Mesenchymal stem cell (in vitro differentiated cells and primary cell): Measurements from ENCODE around the gene PAK5.

Source experiments
- DNase-seq: peaks from one replicate; pipeline ENCODE4 v3.0.0-alpha.2; 2013
- H2AFZ ChIP-seq: one replicate; pipeline ENCODE4 v1.6.1; 2013; ENCODE audit warnings: low read depth, mild to moderate bottlenecking, control low read depth, inconsistent platforms, low read length, moderate library complexity
- H2AK5ac ChIP-seq: 2 replicates; pipeline ENCODE4 v1.6.1; 2013; ENCODE audit warnings: low read length, moderate library complexity, mild to moderate bottlenecking, inconsistent platforms; ENCODE audit not compliant: severe bottlenecking
- H2BK120ac ChIP-seq: one replicate; pipeline ENCODE4 v1.6.1; 2013; ENCODE audit warnings: low read depth, mild to moderate bottlenecking, inconsistent platforms, low read length, moderate library complexity
- H2BK12ac ChIP-seq, 2 experiments: one replicate each; pipeline ENCODE4 v1.6.1; 2013; ENCODE audit warnings: inconsistent platforms in 2 of 2, low read length in 2 of 2, mild to moderate bottlenecking in 2 of 2, moderate library complexity in 2 of 2, control low read depth in 1 of 2
- H2BK15ac ChIP-seq: one replicate; pipeline ENCODE4 v1.6.1; 2013; ENCODE audit warnings: mild to moderate bottlenecking, low read depth, inconsistent platforms; ENCODE audit not compliant: poor library complexity, severe bottlenecking
- H2BK5ac ChIP-seq: 2 replicates; pipeline ENCODE4 v1.6.1; 2013; ENCODE audit warnings: low read depth, mild to moderate bottlenecking, low read length, control low read depth, inconsistent platforms; ENCODE audit not compliant: poor library complexity, severe bottlenecking
- H3K14ac ChIP-seq, 2 experiments: one replicate each; pipeline ENCODE4 v1.6.1; 2013; ENCODE audit warnings: inconsistent platforms in 2 of 2, low read length in 2 of 2, control low read depth in 1 of 2, mild to moderate bottlenecking in 1 of 2, moderate library complexity in 1 of 2
- H3K18ac ChIP-seq, 2 experiments: one replicate each; pipeline ENCODE4 v1.6.1; 2013; ENCODE audit warnings: inconsistent platforms in 2 of 2, low read length in 2 of 2, control low read depth in 1 of 2, low read depth in 1 of 2, mild to moderate bottlenecking in 1 of 2
- H3K23ac ChIP-seq, 2 experiments: one replicate each; pipeline ENCODE4 v1.6.1; 2013; ENCODE audit warnings: inconsistent platforms in 2 of 2, low read length in 2 of 2, mild to moderate bottlenecking in 2 of 2, moderate library complexity in 2 of 2, control low read depth in 1 of 2
- H3K27ac ChIP-seq: 2 replicates; pipeline ENCODE4 v1.5.1; 2013; ENCODE audit warnings: mild to moderate bottlenecking, moderate library complexity, low read length, control low read depth, inconsistent platforms; ENCODE audit not compliant: poor library complexity, severe bottlenecking
- H3K27me3 ChIP-seq, 2 experiments: 2 replicates each; pipeline versions ENCODE4 v1.6.1 to v1.7.0; 2013; ENCODE audit warnings: low read length in 2 of 2, mild to moderate bottlenecking in 2 of 2, moderate library complexity in 2 of 2, control low read depth in 1 of 2, inconsistent platforms in 1 of 2; ENCODE audit not compliant: control insufficient read depth in 1 of 2, insufficient read depth in 1 of 2
- H3K36me3 ChIP-seq, 2 experiments: 2 replicates each; pipeline versions ENCODE4 v1.6.1 to v1.7.0; 2013; ENCODE audit warnings: low read length in 2 of 2, control low read depth in 1 of 2, inconsistent platforms in 1 of 2, low read depth in 1 of 2, mild to moderate bottlenecking in 1 of 2; ENCODE audit not compliant: insufficient read depth in 2 of 2, control insufficient read depth in 1 of 2
- H3K4ac ChIP-seq, 2 experiments: one replicate each; pipeline ENCODE4 v1.6.1; 2013; ENCODE audit warnings: inconsistent platforms in 2 of 2, low read length in 2 of 2, mild to moderate bottlenecking in 2 of 2, moderate library complexity in 2 of 2, control low read depth in 1 of 2, low read depth in 1 of 2
- H3K4me1 ChIP-seq: 2 replicates; pipeline ENCODE4 v1.6.1; 2013; ENCODE audit warnings: low read depth, low read length, control low read depth; ENCODE audit not compliant: control insufficient read depth, insufficient read depth
- H3K4me2 ChIP-seq: 2 replicates; pipeline ENCODE4 v1.6.1; 2013; ENCODE audit warnings: low read length, mild to moderate bottlenecking, inconsistent platforms; ENCODE audit not compliant: poor library complexity, severe bottlenecking
- H3K4me3 ChIP-seq, 2 experiments: 2 replicates each; pipeline versions ENCODE4 v1.5.1 to v1.7.0; 2013; ENCODE audit warnings: low read length in 2 of 2, mild to moderate bottlenecking in 2 of 2, control low read depth in 1 of 2, low read depth in 1 of 2; ENCODE audit not compliant: insufficient read depth in 1 of 2
- H3K79me1 ChIP-seq: replicated peaks from 2 replicates; pipeline ENCODE4 v1.6.1; 2013; ENCODE audit warnings: mild to moderate bottlenecking, control low read depth, low read length, inconsistent platforms; ENCODE audit not compliant: poor library complexity, severe bottlenecking
- H3K9ac ChIP-seq: 2 replicates; pipeline ENCODE4 v1.7.0; 2013; ENCODE audit warnings: mild to moderate bottlenecking, low read length, moderate library complexity
- H3K9me3 ChIP-seq: 2 replicates; pipeline ENCODE4 v1.7.0; 2013; ENCODE audit warnings: mild to moderate bottlenecking, low read length; ENCODE audit not compliant: control insufficient read depth
- H4K8ac ChIP-seq: one replicate; pipeline ENCODE4 v1.6.1; 2013; ENCODE audit warnings: inconsistent platforms, mild to moderate bottlenecking, low read length, moderate library complexity
- H4K91ac ChIP-seq: one replicate; pipeline ENCODE4 v1.6.1; 2013; ENCODE audit warnings: mild to moderate bottlenecking, low read length, inconsistent platforms
- WGBS: methylation state at CpG from one replicate; pipeline ENCODE4 v1.1.7; 2013; ENCODE audit warnings: mixed read lengths; 5-methylcytosine and 5-hydroxymethylcytosine counted together

The PAK5 gene

DNA sequence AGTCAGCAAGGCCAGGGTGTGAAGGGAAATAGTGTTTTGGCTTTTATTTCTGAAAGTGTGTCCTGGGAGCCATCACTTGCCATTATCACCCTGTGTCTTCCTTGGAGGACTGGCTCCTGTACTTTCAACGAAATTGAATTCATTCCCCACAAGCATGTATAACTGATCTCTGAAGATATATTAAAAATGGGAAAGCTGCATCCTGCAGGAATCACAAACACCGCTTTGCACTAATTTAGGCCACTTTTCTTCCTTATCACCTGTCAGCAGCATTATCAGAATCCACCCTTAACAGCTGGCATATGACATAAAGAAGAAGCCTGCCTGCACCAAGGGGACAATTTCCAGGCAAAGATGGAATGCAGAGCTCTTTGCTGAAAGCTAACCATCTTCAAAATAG is 268.3 kb downstream of the PAK5 start:
- Histone ChIP-seq H4K91ac (no peak overlapping the region), H3K36me3 (no peaks in the 10 kb centered on the region), H4K8ac (no peak overlapping the region), H3K14ac (no peak overlapping the region), H3K4ac (no peak overlapping the region), H3K9me3 (no peaks in the 10 kb centered on the region), H3K4me1 (peaks cover 1% of the 10 kb centered on the region), H3K18ac (no peak overlapping the region), H3K79me1 (no peaks in the 10 kb centered on the region), H2BK15ac (no peak overlapping the region), H2BK5ac (no peak overlapping the region), H3K27ac (no peak overlapping the region), H3K23ac (no peak overlapping the region), H2AK5ac (no peak overlapping the region), H2BK12ac (no peak overlapping the region), H3K27me3 (peaks cover 36 to 41% of the 10 kb centered on the region in 2 experiments), H3K4me3 (no peak overlapping the region), H2AFZ (no peak overlapping the region), H3K9ac (no peak overlapping the region), H3K4me2 (no peak overlapping the region), H2BK120ac (no peak overlapping the region)
- DNase-seq: no peak
- 49% methylated on average over 2 of the region's 2 CpGs for WGBS

DNA sequence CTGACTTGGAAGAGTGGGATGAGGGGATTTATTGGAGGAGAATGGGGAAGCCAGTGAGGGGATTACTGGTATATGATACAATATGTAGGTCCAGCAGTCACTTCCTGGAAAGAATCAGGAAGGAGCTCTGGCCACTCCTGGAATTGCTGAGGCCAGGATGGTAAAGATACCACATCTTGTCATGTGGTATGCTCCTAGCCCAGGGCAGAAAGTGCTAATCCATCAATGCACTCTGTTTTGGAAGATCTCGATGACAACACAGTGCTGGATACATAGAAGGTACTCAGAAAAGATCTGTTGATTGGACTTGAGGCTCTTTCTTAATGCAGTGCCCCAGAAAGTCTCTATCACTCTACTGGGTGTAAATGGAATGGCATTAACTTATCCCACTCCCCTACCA is 271.9 kb downstream of the PAK5 start:
- no CpG with 5 or more reads among the region's 1 CpG for WGBS
- Histone ChIP-seq H3K36me3 (no peaks in the 10 kb centered on the region), H3K4me2 (no peak overlapping the region), H3K18ac (no peak overlapping the region), H2BK12ac (no peak overlapping the region), H3K9me3 (no peaks in the 10 kb centered on the region), H3K4me3 (no peak overlapping the region), H3K79me1 (no peaks in the 10 kb centered on the region), H2BK15ac (no peak overlapping the region), H3K14ac (no peak overlapping the region), H3K4ac (no peak overlapping the region), H3K27me3 (peaks cover 18 to 36% of the 10 kb centered on the region in 2 experiments), H2BK5ac (no peak overlapping the region), H2BK120ac (no peak overlapping the region), H3K4me1 (no peaks in the 10 kb centered on the region), H3K27ac (no peak overlapping the region), H3K9ac (no peak overlapping the region), H2AK5ac (no peak overlapping the region), H4K8ac (no peak overlapping the region), H3K23ac (no peak overlapping the region), H4K91ac (no peak overlapping the region), H2AFZ (no peak overlapping the region)
- DNase-seq: no peak

DNA sequence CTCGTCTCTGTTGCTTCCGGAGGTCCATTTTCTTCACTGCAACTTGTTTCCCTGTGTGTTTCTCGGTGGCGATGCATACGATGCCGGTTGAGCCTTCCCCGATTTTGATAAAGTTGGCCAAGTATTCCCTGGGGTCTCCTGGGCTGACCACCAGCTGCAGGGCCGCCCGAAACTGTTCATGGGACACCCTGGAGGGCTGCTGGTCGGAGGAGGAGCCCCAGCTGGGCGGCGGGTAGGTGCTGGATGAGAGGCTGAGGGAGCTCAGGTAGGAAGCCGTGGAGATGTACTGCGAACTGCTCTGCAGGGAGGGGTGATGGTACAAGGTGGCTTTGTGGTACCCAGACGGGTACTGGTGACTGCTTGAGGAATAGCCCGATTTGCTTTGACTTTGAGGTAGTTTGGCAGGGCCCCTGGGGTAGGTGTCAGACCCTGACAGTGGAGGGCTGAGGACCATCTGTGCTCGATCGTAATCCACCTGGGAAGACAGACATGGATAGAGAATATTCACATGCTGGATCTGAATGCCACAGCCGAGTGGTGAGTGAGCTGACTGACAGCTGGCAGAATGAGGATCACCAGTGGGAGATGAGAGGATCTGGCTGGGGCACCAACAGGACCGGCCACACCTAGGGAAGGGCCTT is 272.8 kb downstream of the PAK5 start:
- no peak overlapping the region for H4K8ac ChIP-seq

DNA sequence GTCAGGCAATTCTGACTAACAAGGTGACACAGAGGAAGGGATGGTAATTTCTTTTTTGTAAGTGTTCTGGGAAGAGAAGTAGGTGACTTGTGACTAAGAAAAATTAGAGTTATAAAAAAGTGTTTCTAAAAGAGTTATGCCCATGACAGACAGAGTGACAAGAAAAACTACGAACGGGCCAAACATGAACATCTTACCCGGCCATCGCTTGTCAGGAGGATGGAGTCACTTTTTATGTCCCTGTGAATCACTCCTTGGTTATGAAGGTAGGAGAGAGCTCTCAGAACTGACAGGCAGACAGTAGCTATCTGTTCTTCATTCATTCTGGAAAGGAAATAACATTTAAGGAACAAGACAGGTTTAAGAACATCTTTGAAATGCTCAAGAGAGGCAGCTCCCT is 281.5 kb downstream of the PAK5 start:
- Histone ChIP-seq H2AK5ac (no peak overlapping the region), H3K9ac (no peak overlapping the region), H4K91ac (no peak overlapping the region), H3K27ac (no peak overlapping the region), H4K8ac (no peak overlapping the region), H3K79me1 (no peaks in the 10 kb centered on the region), H2AFZ (no peak overlapping the region), H2BK120ac (no peak overlapping the region), H3K27me3 (peaks cover 9 to 24% of the 10 kb centered on the region in 2 experiments), H2BK5ac (no peak overlapping the region), H3K4me3 (no peak overlapping the region), H3K36me3 (no peaks in the 10 kb centered on the region), H3K9me3 (no peaks in the 10 kb centered on the region), H3K23ac (no peak overlapping the region), H3K4me1 (no peaks in the 10 kb centered on the region), H2BK15ac (no peak overlapping the region), H3K4me2 (no peak overlapping the region), H3K4ac (no peak overlapping the region), H3K14ac (no peak overlapping the region), H3K18ac (no peak overlapping the region), H2BK12ac (no peak overlapping the region)
- 93% methylated on average over 4 of the region's 4 CpGs for WGBS
- no peak for DNase-seq

More for the DNA sequence above, 272.8 kb downstream of the PAK5 start:
- no peak overlapping the region for H2AFZ ChIP-seq
- no peak overlapping the region for H3K9ac ChIP-seq
- H2BK120ac ChIP-seq: no peak overlapping the region
- no peak overlapping the region for H2BK12ac ChIP-seq
- H3K18ac ChIP-seq: no peak overlapping the region
- H2AK5ac ChIP-seq: no peak overlapping the region
- no peak overlapping the region for H3K4me2 ChIP-seq
- H3K9me3 ChIP-seq: no peaks in the 10 kb centered on the region
- no peak overlapping the region for H3K4me3 ChIP-seq
- H3K79me1 ChIP-seq: no peaks in the 10 kb centered on the region
- no peak overlapping the region for H3K4ac ChIP-seq
- WGBS: 84% methylated on average over 20 of the region's 20 CpGs
- no peak overlapping the region for H3K14ac ChIP-seq
- no peaks in the 10 kb centered on the region for H3K4me1 ChIP-seq
- H2BK15ac ChIP-seq: no peak overlapping the region
- no peak overlapping the region for H3K27ac ChIP-seq
- H2BK5ac ChIP-seq: no peak overlapping the region
- no peaks in the 10 kb centered on the region for H3K36me3 ChIP-seq
- no peak overlapping the region for H3K23ac ChIP-seq
- peaks cover 18 to 38% of the 10 kb centered on the region in 2 experiments for H3K27me3 ChIP-seq
- no peak overlapping the region for H4K91ac ChIP-seq
- no peak for DNase-seq
